DMS114 treated with DMSO at 0.1 percent for 48 hours (cell line): ENCODE results near the gene MAJIN.

Experiments
- DNase-seq: peaks from one replicate; lab custom pipeline; 2025; ENCODE audit not compliant: unreplicated experiment; lab: John Stamatoyannopoulos, UW

The MAJIN gene

GRCh38 chr11:64914123-64914522 lies 57.8 kb downstream of the MAJIN start:
- DNase-seq = no peak

- no peak for DNase-seq
These were observed 58.7 kb downstream of the MAJIN start for GRCh38 chr11:64913171-64913727.

GRCh38 chr11:64911689-64912088 lies 60.2 kb downstream of the MAJIN start:
- no peak for DNase-seq

- no peak for DNase-seq
These were observed 60.8 kb downstream of the MAJIN start for GRCh38 chr11:64911142-64911541.

GRCh38 chr11:64910451-64911093 lies 61.3 kb downstream of the MAJIN start:
- DNase-seq = no peak

GRCh38 chr11:64909653-64910343 lies 62.1 kb downstream of the MAJIN start:
- no peak for DNase-seq

GRCh38 chr11:64908766-64909165 lies 63.1 kb downstream of the MAJIN start:
- no peak for DNase-seq

GRCh38 chr11:64906314-64906635 lies 65.6 kb downstream of the MAJIN start:
- DNase-seq = no peak

- no peak for DNase-seq
These were observed 66.2 kb downstream of the MAJIN start for GRCh38 chr11:64905516-64906313.

GRCh38 chr11:64903291-64903833 lies 68.5 kb downstream of the MAJIN start:
- no peak for DNase-seq

GRCh38 chr11:64902102-64902900 lies 69.6 kb downstream of the MAJIN start:
- no peak for DNase-seq

GRCh38 chr11:64900774-64901173 lies 71.1 kb downstream of the MAJIN start:
- DNase-seq = no peak

- no peak for DNase-seq
These were observed 71.6 kb downstream of the MAJIN start for GRCh38 chr11:64900263-64900678.

- DNase-seq = no peak
These were observed 73.4 kb downstream of the MAJIN start for GRCh38 chr11:64898541-64898940.

- no peak for DNase-seq
These were observed 73.8 kb downstream of the MAJIN start for GRCh38 chr11:64898076-64898445.

GRCh38 chr11:64897381-64898075 lies 74.4 kb downstream of the MAJIN start:
- no peak for DNase-seq

- no peak for DNase-seq
These were observed 75.4 kb downstream of the MAJIN start for GRCh38 chr11:64896448-64897022.

GRCh38 chr11:64894812-64895452 lies 77.0 kb downstream of the MAJIN start:
- DNase-seq = no peak

- DNase-seq = no peak
These were observed 77.7 kb downstream of the MAJIN start for GRCh38 chr11:64894070-64894811.
